GM18873 (cell line): Measurements from ENCODE around the gene LOC128125822.
"Not testable (repeated sequence)": the region's sequence is repeated elsewhere in the genome, so short reads cannot be mapped to it uniquely, and the experiment has no call there.

Source experiments
- ATAC-seq: cut with Tn5 transposase; IDR thresholded peaks from one replicate; pipeline ENCODE4 v1.9.1; 2021; ENCODE audit warnings: mild to moderate bottlenecking, moderate library complexity, moderate number of reproducible peaks; ENCODE audit not compliant: unreplicated experiment, low FRiP score

LOC128125822 gene

GRCh38 chr6:63580704-63580961, 8.4 kb downstream of the LOC128125822 start:
- no peak for ATAC-seq

GRCh38 chr6:63581355-63582013, 9.2 kb downstream of the LOC128125822 start:
- no peak for ATAC-seq

GRCh38 chr6:63582579-63583231, 10.4 kb downstream of the LOC128125822 start:
- ATAC-seq, result no peak

- ATAC-seq, result no peak
These were observed 11.8 kb downstream of the LOC128125822 start for GRCh38 chr6:63584125-63584514.

- ATAC-seq, result no peak
These were observed 12.3 kb downstream of the LOC128125822 start for GRCh38 chr6:63584566-63584965.

- ATAC-seq, result not testable (repeated sequence)
These were observed 13.4 kb downstream of the LOC128125822 start for GRCh38 chr6:63585652-63586051.

- ATAC-seq, result no peak
These were observed 17.7 kb downstream of the LOC128125822 start for GRCh38 chr6:63589952-63590411.

- no peak for ATAC-seq
These were observed 20.6 kb downstream of the LOC128125822 start for GRCh38 chr6:63592886-63593285.

GRCh38 chr6:63597141-63598048, 25.1 kb downstream of the LOC128125822 start:
- ATAC-seq, result no peak

GRCh38 chr6:63598049-63599036, 26.1 kb downstream of the LOC128125822 start:
- peak; percentile 100 for ATAC-seq

GRCh38 chr6:63599243-63599642, 27.0 kb downstream of the LOC128125822 start:
- ATAC-seq, result no peak

GRCh38 chr6:63600136-63600535, 27.9 kb downstream of the LOC128125822 start:
- no peak for ATAC-seq

GRCh38 chr6:63609231-63609630, 37.0 kb downstream of the LOC128125822 start:
- ATAC-seq, result no peak

GRCh38 chr6:63610944-63611343, 38.7 kb downstream of the LOC128125822 start:
- no peak for ATAC-seq

- no peak for ATAC-seq
These were observed 39.3 kb downstream of the LOC128125822 start for GRCh38 chr6:63611560-63611959.

GRCh38 chr6:63615590-63615989, 43.3 kb downstream of the LOC128125822 start:
- no peak for ATAC-seq
